ENCODE results near the gene AP2M1. TPM values are rescaled to one million over a fixed set of nuclear protein-coding genes. Genes with fewer than 3 reads are reported as not detected.
A peak's percentile ranks its signal among the peaks of the same experiment; 100 is the strongest.

Gene AP2M1
- total and polyA plus RNA-seq, 2 of the 13 experiments (the other 11 are each of a cell fraction or from before 2014, with no cell fraction given) = 126 to 146 TPM

- TF ChIP-seq, protein P1, sequence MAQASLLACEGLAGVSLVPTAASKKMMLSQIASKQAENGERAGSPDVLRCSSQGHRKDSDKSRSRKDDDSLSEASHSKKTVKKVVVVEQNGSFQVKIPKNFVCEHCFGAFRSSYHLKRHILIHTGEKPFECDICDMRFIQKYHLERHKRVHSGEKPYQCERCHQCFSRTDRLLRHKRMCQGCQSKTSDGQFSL (CRISPR knock-in tag; IDR thresholded peaks at IDR 0.05) = no peak
- no peak for TF ChIP-seq SMYD3 (CRISPR knock-in tag; IDR thresholded peaks at IDR 0.05)
- no peak for TF ChIP-seq GFI1 (CRISPR knock-in tag; IDR thresholded peaks at IDR 0.05; ENCODE audit: borderline replicate concordance)
- no peak for TF ChIP-seq EED (CRISPR knock-in tag; IDR thresholded peaks at IDR 0.05)
Measured at GRCh38 chr3:184175506-184175905, 851 bp downstream of the AP2M1 start (continued).

DNA sequence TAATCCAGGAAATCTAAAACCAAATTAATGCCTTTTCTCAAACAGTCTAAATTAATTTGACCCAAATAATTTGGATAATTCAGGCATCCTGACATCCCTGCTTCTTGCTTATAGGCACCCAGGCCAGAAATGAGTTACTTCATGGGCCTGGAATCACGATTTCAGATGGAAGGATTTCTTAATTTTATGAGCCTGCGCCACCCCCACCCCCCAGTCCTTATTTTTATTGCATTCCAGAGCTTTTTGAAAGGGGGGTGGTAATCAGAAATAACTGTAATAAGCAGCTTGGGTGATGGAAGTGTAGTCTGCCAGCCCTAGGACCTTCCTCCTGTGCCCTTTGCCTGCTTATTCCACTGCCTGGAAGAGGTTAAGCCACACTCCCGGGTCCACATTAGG is 1.3 kb downstream of the AP2M1 start:
- H3K27ac ChIP-seq (ENCODE audit: extremely low read length, insufficient read depth, low read length) = peak overlapping the region; percentile 77
- no peaks in the 10 kb centered on the region; the same call in 1 of the 2 replicates for H4K20me1 ChIP-seq (ENCODE audit: insufficient read depth, low read length)
- intact Hi-C loops (cut with micrococcal nuclease; ENCODE audit: unreplicated experiment) (loop anchor here (2.0 kb wide), 1 partner anchor 19 kb away; no protein-coding TSS in a partner anchor), in situ Hi-C loops (cut with HindIII; ENCODE audit: extremely low pct_ligation_motif_present, low pct_unique_long_range_greater_than_20kb) (no loop called here)
- peak overlapping the region; percentile 95 for H3K4me2 ChIP-seq (ENCODE audit: low read depth, low read length)
- BruUV-seq (replicated peaks) = TSS peak; percentile 34
- TF ChIP-seq RAD21 (CRISPR knock-in tag; IDR thresholded peaks at IDR 0.05) (no peak), ZNF333 (CRISPR knock-in tag; IDR thresholded peaks at IDR 0.05; ENCODE audit: borderline replicate concordance) (no peak), ZNF781 (CRISPR knock-in tag; IDR thresholded peaks at IDR 0.05; ENCODE audit: borderline replicate concordance, not compliant biosample characterization) (no peak), PHB2 (IDR thresholded peaks at IDR 0.05; ENCODE audit: partially characterized antibody) (no peak), ZNF747 (CRISPR knock-in tag; IDR thresholded peaks at IDR 0.05; ENCODE audit: borderline replicate concordance) (no peak), MEIS1 (CRISPR knock-in tag; IDR thresholded peaks at IDR 0.05; ENCODE audit: borderline replicate concordance) (no peak), RBAK (CRISPR knock-in tag; IDR thresholded peaks at IDR 0.05) (no peak), NR0B2 (CRISPR knock-in tag; IDR thresholded peaks at IDR 0.05) (no peak), SIN3A (IDR thresholded peaks at IDR 0.05; ENCODE audit: borderline replicate concordance, low read depth, low read length) (no peak), ZNF225 (CRISPR knock-in tag; IDR thresholded peaks at IDR 0.05) (no peak)
- TF ChIP-seq, protein P2, sequence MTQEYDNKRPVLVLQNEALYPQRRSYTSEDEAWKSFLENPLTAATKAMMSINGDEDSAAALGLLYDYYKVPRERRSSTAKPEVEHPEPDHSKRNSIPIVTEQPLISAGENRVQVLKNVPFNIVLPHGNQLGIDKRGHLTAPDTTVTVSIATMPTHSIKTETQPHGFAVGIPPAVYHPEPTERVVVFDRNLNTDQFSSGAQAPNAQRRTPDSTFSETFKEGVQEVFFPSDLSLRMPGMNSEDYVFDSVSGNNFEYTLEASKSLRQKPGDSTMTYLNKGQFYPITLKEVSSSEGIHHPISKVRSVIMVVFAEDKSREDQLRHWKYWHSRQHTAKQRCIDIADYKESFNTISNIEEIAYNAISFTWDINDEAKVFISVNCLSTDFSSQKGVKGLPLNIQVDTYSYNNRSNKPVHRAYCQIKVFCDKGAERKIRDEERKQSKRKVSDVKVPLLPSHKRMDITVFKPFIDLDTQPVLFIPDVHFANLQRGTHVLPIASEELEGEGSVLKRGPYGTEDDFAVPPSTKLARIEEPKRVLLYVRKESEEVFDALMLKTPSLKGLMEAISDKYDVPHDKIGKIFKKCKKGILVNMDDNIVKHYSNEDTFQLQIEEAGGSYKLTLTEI (CRISPR knock-in tag; conservative IDR thresholded peaks at IDR 0.05) = no peak
- 35% methylated on average over 3 of the region's 3 CpGs for WGBS (ENCODE audit: low lambda C conversion rate)
- peak overlapping the region; percentile 98 for H3K9ac ChIP-seq (ENCODE audit: insufficient read depth, low read depth, low read length)
- FAIRE-seq (no peak), ATAC-seq (peak; percentile 6), DNase-seq (ENCODE audit: low spot score) (no peak)
- H2AFZ ChIP-seq (ENCODE audit: low read length) = no peak overlapping the region
- H3K36me3 ChIP-seq (replicated peaks in 1 of 2; ENCODE audit: control insufficient read depth in 1 of 2, insufficient read depth in 2 of 2, low read length in 2 of 2) = peaks cover 31 to 50% of the 10 kb centered on the region in 2 experiments
- H3K79me2 ChIP-seq (ENCODE audit: insufficient read depth, low read length) = peaks cover 23% of the 10 kb centered on the region
- H3K4me3 ChIP-seq (replicated peaks in 1 of 3; ENCODE audit: insufficient read depth in 1 of 3, low read depth in 2 of 3, low read length in 3 of 3) = peak overlapping the region; percentile 97 to 99 (median 99)
- H3K9me3 ChIP-seq (ENCODE audit: low read length) = no peaks in the 10 kb centered on the region
- ChIA-PET CTCF (ENCODE audit: low intra/inter-chr PET ratio, low total read pairs) (no interaction called here), POLR2A (interaction anchor here (1.0 to 2.4 kb wide), 3 partner anchors 10 to 20 kb away, joined by 3 to 17 read pairs (median 4); partner anchors contain the start of gene ABCF3)
- H3K4me1 ChIP-seq (ENCODE audit: insufficient read depth, low read length) = peaks cover 24% of the 10 kb centered on the region
- H3K27me3 ChIP-seq (ENCODE audit: control insufficient read depth in 1 of 2, insufficient read depth in 2 of 2, low read length in 2 of 2) = no peaks in the 10 kb centered on the region; a peak in 1 of 5 replicates
